Astrocyte (in vitro differentiated cells and primary cell): Measurements from ENCODE around the gene RAD51B.

Source experiments
- CTCF ChIP-seq: IDR thresholded peaks from 2 replicates; pipeline ENCODE4 v1.5.1; 2011; ENCODE audit warnings: low read depth, mild to moderate bottlenecking, inconsistent platforms, low read length, moderate library complexity; ENCODE audit not compliant: insufficient read depth
- EZH2 ChIP-seq: IDR thresholded peaks from 2 replicates; pipeline ENCODE4 v1.6.1; 2012; ENCODE audit warnings: mild to moderate bottlenecking, low read length, inconsistent platforms; ENCODE audit not compliant: insufficient read depth

- no peak for TF ChIP-seq CTCF
- TF ChIP-seq EZH2, result no peak
Observed at GRCh38 chr14:67965696-67966095, 146.1 kb downstream of the RAD51B start.
